OCI-M2 (cell line): Measurements from ENCODE around the gene CERS1.

Experiments
- DNase-seq: peaks from one replicate; lab custom pipeline; 2025; ENCODE audit not compliant: unreplicated experiment; lab: John Stamatoyannopoulos, UW

The CERS1 gene

GRCh38 chr19:18843960-18844359 lies 52.0 kb downstream of the CERS1 start:
- no peak for DNase-seq

- no peak for DNase-seq
Measured at GRCh38 chr19:18842166-18842565, 53.8 kb downstream of the CERS1 start.

GRCh38 chr19:18841400-18841799 lies 54.6 kb downstream of the CERS1 start:
- no peak for DNase-seq

GRCh38 chr19:18840288-18841267 lies 55.4 kb downstream of the CERS1 start:
- no peak for DNase-seq

- DNase-seq = no peak
Measured at GRCh38 chr19:18839465-18840287, 56.3 kb downstream of the CERS1 start.

- DNase-seq = no peak
Measured at GRCh38 chr19:18834644-18834984, 61.3 kb downstream of the CERS1 start.

- no peak for DNase-seq
Measured at GRCh38 chr19:18833849-18834643, 61.9 kb downstream of the CERS1 start.

- no peak for DNase-seq
Measured at GRCh38 chr19:18833141-18833476, 62.8 kb downstream of the CERS1 start.

- DNase-seq = no peak
Measured at GRCh38 chr19:18832306-18833140, 63.4 kb downstream of the CERS1 start.

- DNase-seq = peak; percentile 62
Measured at GRCh38 chr19:18831524-18832305, 64.2 kb downstream of the CERS1 start, which contains the start of gene UPF1. UPF1 (plus strand) TSS chr19:18831959; CDS start chr19:18832210, 251 bp downstream.

- no peak for DNase-seq
Measured at GRCh38 chr19:18830488-18830887, 65.5 kb downstream of the CERS1 start.

- no peak for DNase-seq
Measured at GRCh38 chr19:18828786-18829185, 67.2 kb downstream of the CERS1 start.
